Endothelial cell (in vitro differentiated cells): ENCODE measurements around the gene PDZD8. TPM values are rescaled to one million over a fixed set of nuclear protein-coding genes. Genes with fewer than 3 reads are reported as not detected.
"Not testable (repeated sequence)": the region's sequence is repeated elsewhere in the genome, so short reads cannot be mapped to it uniquely, and the experiment has no call there.

Experiments used
- DNase-seq: peaks from one replicate; pipeline ENCODE4 v3.0.0; 2021; ENCODE audit warnings: low spot score
- H3K27ac Mint-ChIP-seq: one replicate; pipeline ENCODE4 v1.8.0; 2021; ENCODE audit warnings: mixed read lengths, inconsistent platforms; ENCODE audit not compliant: unreplicated experiment
- H3K27me3 Mint-ChIP-seq: one replicate; pipeline ENCODE4 v1.8.0; 2021; ENCODE audit warnings: mild to moderate bottlenecking, moderate library complexity, mixed read lengths, inconsistent platforms; ENCODE audit not compliant: unreplicated experiment
- H3K36me3 Mint-ChIP-seq: one replicate; pipeline ENCODE4 v1.8.0; 2021; ENCODE audit warnings: mild to moderate bottlenecking, low read depth, mixed read lengths, inconsistent platforms; ENCODE audit not compliant: unreplicated experiment
- H3K4me1 Mint-ChIP-seq: one replicate; pipeline ENCODE4 v1.8.0; 2021; ENCODE audit warnings: mild to moderate bottlenecking, mixed read lengths, inconsistent platforms; ENCODE audit not compliant: unreplicated experiment
- H3K4me3 Mint-ChIP-seq: one replicate; pipeline ENCODE4 v1.8.0; 2021; ENCODE audit warnings: mild to moderate bottlenecking, mixed read lengths, inconsistent platforms; ENCODE audit not compliant: unreplicated experiment
- H3K9me3 Mint-ChIP-seq: one replicate; pipeline ENCODE4 v1.8.0; 2021; ENCODE audit warnings: mixed read lengths, inconsistent platforms; ENCODE audit not compliant: unreplicated experiment
- CTCF ChIP-seq: fragments of 200-600 bp; sonication (generic); IDR thresholded peaks from one replicate; pipeline ENCODE4 v1.5.0; 2021; ENCODE audit warnings: antibody characterized with exemption; ENCODE audit not compliant: unreplicated experiment
- total RNA-seq: library from RNA; stranded (reverse); fragmentation: NEBNext Ultra II Directional; extraction: Animal tissue kit (Norgen Biotek cat#: 25700); gene quantifications from one replicate; pipeline ENCODE4 v1.2.1, GENCODE V29; 2021; ENCODE audit not compliant: unreplicated experiment

PDZD8 gene
- total RNA-seq, 1 donor from 2014 or later, result 25.6 TPM

GRCh38 chr10:117237401-117237991 lies 137.7 kb downstream of the PDZD8 start:
- TF ChIP-seq CTCF, result no peak

GRCh38 chr10:117230107-117230506 lies 145.1 kb downstream of the PDZD8 start:
- H3K36me3 Mint-ChIP-seq, H3K27ac Mint-ChIP-seq, H3K27me3 Mint-ChIP-seq, H3K9me3 Mint-ChIP-seq, H3K4me1 Mint-ChIP-seq, DNase-seq, H3K4me3 Mint-ChIP-seq: not testable (repeated sequence)

More at GRCh38 chr10:117237401-117237991, 137.7 kb downstream of the PDZD8 start:
- H3K4me1 Mint-ChIP-seq, result peaks cover 4% of the 10 kb centered on the region
- peaks cover 4% of the 10 kb centered on the region for H3K36me3 Mint-ChIP-seq
- no peaks in the 10 kb centered on the region for H3K9me3 Mint-ChIP-seq
- no peak overlapping the region for H3K4me3 Mint-ChIP-seq
- H3K27ac Mint-ChIP-seq, result no peak overlapping the region
- peaks cover 6% of the 10 kb centered on the region for H3K27me3 Mint-ChIP-seq
- no peak for DNase-seq

- no peak for TF ChIP-seq CTCF
- H3K9me3 Mint-ChIP-seq, result no peaks in the 10 kb centered on the region
- peaks cover 3% of the 10 kb centered on the region for H3K36me3 Mint-ChIP-seq
- DNase-seq, result no peak
- H3K4me1 Mint-ChIP-seq, result no peaks in the 10 kb centered on the region
- peaks cover 1% of the 10 kb centered on the region for H3K27me3 Mint-ChIP-seq
- no peak overlapping the region for H3K4me3 Mint-ChIP-seq
- no peak overlapping the region for H3K27ac Mint-ChIP-seq
These were observed 147.0 kb downstream of the PDZD8 start for GRCh38 chr10:117228210-117228609.

Other genes with a start within 250 kb of the PDZD8 start
- 26.3 TPM for gene VAX1, start 237.2 kb downstream of the PDZD8 start, total RNA-seq
- 0.31 TPM for gene KCNK18, start 178.0 kb downstream of the PDZD8 start, total RNA-seq
- 1.3 TPM for gene SLC18A2, start 134.3 kb downstream of the PDZD8 start, total RNA-seq
- gene EMX2, start 167.3 kb upstream of the PDZD8 start, total RNA-seq, result not detected